Fibroblast of peridontal ligament (primary cell): ENCODE measurements around the gene APCDD1L.
"Not testable (repeated sequence)": the region's sequence is repeated elsewhere in the genome, so short reads cannot be mapped to it uniquely, and the experiment has no call there.

Experiments used
- DNase-seq: peaks from one replicate; pipeline ENCODE4 v3.0.0-alpha.2; 2010; ENCODE audit errors: extremely low read depth

APCDD1L gene

GRCh38 chr20:58416835-58417234 is 98.4 kb downstream of the APCDD1L start:
- no peak for DNase-seq

DNA sequence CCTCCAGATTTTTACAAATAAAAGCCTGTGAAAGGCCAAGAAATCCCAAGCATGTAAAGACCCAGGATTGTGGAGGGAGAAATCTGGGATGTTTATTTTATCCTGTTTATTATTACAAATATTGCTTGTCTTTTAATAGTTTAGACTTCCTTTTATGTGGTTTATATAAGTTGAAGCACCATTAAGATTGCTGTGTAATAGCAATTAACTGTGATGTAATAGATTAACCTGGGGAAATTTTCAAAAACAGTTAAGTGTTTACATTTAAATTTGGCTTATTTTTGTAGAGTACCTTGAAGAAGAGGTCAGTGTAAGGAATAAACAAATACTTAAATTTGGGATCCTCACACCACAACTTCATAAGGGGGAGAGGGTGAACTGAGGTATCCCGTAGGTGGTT is 99.1 kb downstream of the APCDD1L start:
- no peak for DNase-seq

- not testable (repeated sequence) for DNase-seq
These were observed 100.4 kb downstream of the APCDD1L start for GRCh38 chr20:58414786-58415185.

- not testable (repeated sequence) for DNase-seq
These were observed 101.0 kb downstream of the APCDD1L start for GRCh38 chr20:58414216-58414615.
